IMR-90 (cell line): ENCODE measurements around the gene CNKSR3.

Source experiments
- CEBPB ChIP-seq: IDR thresholded peaks from 2 replicates; pipeline ENCODE4 v1.6.1; 2012; ENCODE audit warnings: low read depth, low read length, improper control_type of control experiment
- MAZ ChIP-seq: IDR thresholded peaks from 2 replicates; pipeline ENCODE4 v1.6.1; 2012; ENCODE audit warnings: low read depth, mild to moderate bottlenecking, low read length, improper control_type of control experiment, moderate library complexity, borderline replicate concordance
- MXI1 ChIP-seq: IDR thresholded peaks from 2 replicates; pipeline ENCODE4 v1.6.1; 2012; ENCODE audit warnings: low read depth, mild to moderate bottlenecking, low read length, moderate library complexity, borderline replicate concordance
- NFE2L2 ChIP-seq: fragments of 150-350 bp; IDR thresholded peaks from 2 replicates; pipeline ENCODE4 v1.6.1; 2016; ENCODE audit warnings: low read depth, mild to moderate bottlenecking, low read length
- POLR2A ChIP-seq: IDR thresholded peaks from 2 replicates; pipeline ENCODE4 v1.6.1; 2012; ENCODE audit warnings: mild to moderate bottlenecking, low read depth, low read length
- RAD21 ChIP-seq: IDR thresholded peaks from 2 replicates; pipeline ENCODE4 v1.6.1; 2012; ENCODE audit warnings: low read length, improper control_type of control experiment
- TF ChIP-seq, protein P1 (sequence below): conservative IDR thresholded peaks from 2 replicates; pipeline ENCODE4 v1.5.1; 2012; ENCODE audit warnings: mild to moderate bottlenecking, low read depth, low read length, improper control_type of control experiment
- TF ChIP-seq, protein P2 (sequence below): fragments of 150-350 bp; IDR thresholded peaks from 2 replicates; pipeline ENCODE4 v1.6.1; 2017; ENCODE audit warnings: mild to moderate bottlenecking, antibody characterized with exemption, low read length, low read depth

DNA sequence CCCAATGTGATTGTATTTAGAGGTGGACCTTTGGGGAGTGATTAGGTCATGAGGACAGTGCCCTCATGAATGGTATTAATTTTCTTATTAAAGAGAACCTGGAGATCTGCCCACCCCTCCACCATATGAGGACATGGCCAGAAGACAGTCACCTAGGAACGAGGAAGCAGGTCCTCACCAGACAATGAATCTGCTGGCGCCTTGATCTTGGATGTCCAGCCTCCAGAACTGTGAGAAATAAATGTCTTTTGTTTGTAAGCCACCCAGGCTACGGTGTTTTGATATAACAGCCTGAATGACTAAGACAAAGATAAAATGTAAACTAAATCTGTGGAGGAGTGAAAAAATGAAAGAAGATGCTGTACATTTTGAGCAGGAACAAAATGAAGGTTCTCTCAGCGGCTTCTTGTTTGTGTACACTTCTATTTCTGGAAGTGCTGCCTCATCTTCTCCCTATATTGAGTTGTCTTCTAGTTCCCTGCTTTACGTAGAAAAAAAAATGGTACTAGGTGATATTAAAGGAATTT is 152.4 kb downstream of the CNKSR3 start:
- TF ChIP-seq, protein P1, sequence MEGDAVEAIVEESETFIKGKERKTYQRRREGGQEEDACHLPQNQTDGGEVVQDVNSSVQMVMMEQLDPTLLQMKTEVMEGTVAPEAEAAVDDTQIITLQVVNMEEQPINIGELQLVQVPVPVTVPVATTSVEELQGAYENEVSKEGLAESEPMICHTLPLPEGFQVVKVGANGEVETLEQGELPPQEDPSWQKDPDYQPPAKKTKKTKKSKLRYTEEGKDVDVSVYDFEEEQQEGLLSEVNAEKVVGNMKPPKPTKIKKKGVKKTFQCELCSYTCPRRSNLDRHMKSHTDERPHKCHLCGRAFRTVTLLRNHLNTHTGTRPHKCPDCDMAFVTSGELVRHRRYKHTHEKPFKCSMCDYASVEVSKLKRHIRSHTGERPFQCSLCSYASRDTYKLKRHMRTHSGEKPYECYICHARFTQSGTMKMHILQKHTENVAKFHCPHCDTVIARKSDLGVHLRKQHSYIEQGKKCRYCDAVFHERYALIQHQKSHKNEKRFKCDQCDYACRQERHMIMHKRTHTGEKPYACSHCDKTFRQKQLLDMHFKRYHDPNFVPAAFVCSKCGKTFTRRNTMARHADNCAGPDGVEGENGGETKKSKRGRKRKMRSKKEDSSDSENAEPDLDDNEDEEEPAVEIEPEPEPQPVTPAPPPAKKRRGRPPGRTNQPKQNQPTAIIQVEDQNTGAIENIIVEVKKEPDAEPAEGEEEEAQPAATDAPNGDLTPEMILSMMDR: no peak
- TF ChIP-seq CEBPB (no peak), POLR2A (no peak), RAD21 (no peak), MAZ (no peak), MXI1 (no peak), NFE2L2 (no peak)
- TF ChIP-seq, protein P2, sequence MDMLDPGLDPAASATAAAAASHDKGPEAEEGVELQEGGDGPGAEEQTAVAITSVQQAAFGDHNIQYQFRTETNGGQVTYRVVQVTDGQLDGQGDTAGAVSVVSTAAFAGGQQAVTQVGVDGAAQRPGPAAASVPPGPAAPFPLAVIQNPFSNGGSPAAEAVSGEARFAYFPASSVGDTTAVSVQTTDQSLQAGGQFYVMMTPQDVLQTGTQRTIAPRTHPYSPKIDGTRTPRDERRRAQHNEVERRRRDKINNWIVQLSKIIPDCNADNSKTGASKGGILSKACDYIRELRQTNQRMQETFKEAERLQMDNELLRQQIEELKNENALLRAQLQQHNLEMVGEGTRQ: no peak
